HG02973 (cell line): ENCODE measurements around the gene SOST.

ENCODE experiments used
- ATAC-seq: cut with Tn5 transposase; IDR thresholded peaks from one replicate; pipeline ENCODE4 v1.9.1; 2021; ENCODE audit warnings: moderate library complexity; ENCODE audit not compliant: unreplicated experiment

Gene SOST

GRCh38 chr17:43710101-43710500 lies 48.5 kb downstream of the SOST start:
- ATAC-seq, result no peak

- ATAC-seq, result no peak
Observed at GRCh38 chr17:43709210-43709609, 49.4 kb downstream of the SOST start.

GRCh38 chr17:43707184-43707583 lies 51.4 kb downstream of the SOST start:
- ATAC-seq, result no peak

- ATAC-seq, result no peak
Observed at GRCh38 chr17:43706235-43706634, 52.4 kb downstream of the SOST start.
